GM19467 (cell line): ENCODE measurements around the gene LGALS14.
"Not testable (repeated sequence)": the region's sequence is repeated elsewhere in the genome, so short reads cannot be mapped to it uniquely, and the experiment has no call there.

Source experiments
- ATAC-seq: cut with Tn5 transposase; IDR thresholded peaks from one replicate; pipeline ENCODE4 v1.9.1; 2021; ENCODE audit warnings: mild to moderate bottlenecking, moderate library complexity; ENCODE audit not compliant: unreplicated experiment

The LGALS14 gene

GRCh38 chr19:39692822-39693221 lies 11.5 kb upstream of the LGALS14 start:
- ATAC-seq, result no peak

- no peak for ATAC-seq
Observed at GRCh38 chr19:39695759-39696158, 8.5 kb upstream of the LGALS14 start.

GRCh38 chr19:39696387-39696786 lies 7.9 kb upstream of the LGALS14 start:
- ATAC-seq, result no peak

GRCh38 chr19:39698535-39698934 lies 5.7 kb upstream of the LGALS14 start:
- no peak for ATAC-seq

- no peak for ATAC-seq
Observed at GRCh38 chr19:39701291-39701690, 3.0 kb upstream of the LGALS14 start.

GRCh38 chr19:39705578-39706188 lies 1.4 kb downstream of the LGALS14 start:
- no peak for ATAC-seq

- no peak for ATAC-seq
Observed at GRCh38 chr19:39708594-39708993, 4.3 kb downstream of the LGALS14 start.

- ATAC-seq, result no peak
Observed at GRCh38 chr19:39709026-39709872, 5.0 kb downstream of the LGALS14 start.

GRCh38 chr19:39710333-39710890 lies 6.1 kb downstream of the LGALS14 start:
- ATAC-seq, result no peak

- not testable (repeated sequence) for ATAC-seq
Observed at GRCh38 chr19:39720144-39720543, 15.9 kb downstream of the LGALS14 start.

GRCh38 chr19:39725995-39726394 lies 21.7 kb downstream of the LGALS14 start:
- ATAC-seq, result no peak

- ATAC-seq, result no peak
Observed at GRCh38 chr19:39727070-39727800, 23.0 kb downstream of the LGALS14 start.

GRCh38 chr19:39728040-39728439 lies 23.8 kb downstream of the LGALS14 start:
- ATAC-seq, result no peak

GRCh38 chr19:39729594-39729993 lies 25.3 kb downstream of the LGALS14 start:
- ATAC-seq, result no peak

- ATAC-seq, result no peak
Observed at GRCh38 chr19:39731685-39732084, 27.4 kb downstream of the LGALS14 start.

GRCh38 chr19:39733841-39734240 lies 29.6 kb downstream of the LGALS14 start:
- no peak for ATAC-seq

GRCh38 chr19:39735688-39736087 lies 31.4 kb downstream of the LGALS14 start:
- no peak for ATAC-seq

- ATAC-seq, result no peak
Observed at GRCh38 chr19:39736088-39736487, 31.8 kb downstream of the LGALS14 start.

- ATAC-seq, result no peak
Observed at GRCh38 chr19:39737351-39737750, 33.1 kb downstream of the LGALS14 start.

- no peak for ATAC-seq
Observed at GRCh38 chr19:39737891-39738290, 33.6 kb downstream of the LGALS14 start, which contains the start of gene CLC. Gene CLC (minus strand): TSS chr19:39738029. CDS start chr19:39737952, 77 bp downstream.

- ATAC-seq, result no peak
Observed at GRCh38 chr19:39738814-39739213, 34.5 kb downstream of the LGALS14 start.
